Right lobe of liver (tissue), 6 donors: ENCODE data around the gene USF2. TPM values are rescaled to one million over a fixed set of nuclear protein-coding genes. Genes with fewer than 3 reads are reported as not detected.

Experiments
- ATAC-seq, 4 donors: fragments of 200-7000 bp; cut with Tn5 transposase; one replicate each; pipeline ENCODE4 v1.9.1; 2020; ENCODE audit warnings: mild to moderate bottlenecking in 4 of 4, moderate library complexity in 4 of 4
- DNase-seq, 3 donors: peaks; one replicate each; pipeline ENCODE4 v3.0.0-alpha.2; 2020
- H3K27ac ChIP-seq, 3 donors: fragments of 200-600 bp; one replicate each; pipeline ENCODE4 v1.8.0; 2022
- H3K27me3 ChIP-seq, 2 donors: fragments of 200-600 bp; one replicate each; pipeline ENCODE4 v1.8.0; 2022
- H3K36me3 ChIP-seq, 4 donors: fragments of 200-600 bp; sonication (generic) in 1 of 4; one replicate each; pipeline versions ENCODE4 v1.5.1 to v1.8.0; 2017 to 2022; ENCODE audit warnings: control low read depth in 1 of 4
- H3K4me1 ChIP-seq, 4 donors: fragments of 200-600 bp; sonication (generic) in 1 of 4; one replicate each; pipeline versions ENCODE4 v1.5.1 to v1.8.0; 2017 to 2022; ENCODE audit warnings: control low read depth in 1 of 4
- H3K4me3 ChIP-seq, 3 donors: fragments of 200-600 bp; one replicate each; pipeline ENCODE4 v1.8.0; 2022
- H3K9me3 ChIP-seq, 4 donors: fragments of 200-600 bp; sonication (generic) in 1 of 4; one replicate each; pipeline versions ENCODE4 v1.5.1 to v1.8.0; 2017 to 2022; ENCODE audit warnings: control low read depth in 1 of 4
- CTCF ChIP-seq, 4 donors: fragments of 200-600 bp in 3 of 4; fragments of 450-650 bp in 1 of 4; IDR thresholded peaks; one replicate each; pipeline versions ENCODE4 v1.5.1 to v1.8.0; 2016 to 2022; ENCODE audit warnings: antibody characterized with exemption in 4 of 4, mild to moderate bottlenecking in 2 of 4
- POLR2A ChIP-seq: fragments of 450-650 bp; IDR thresholded peaks from one replicate; pipeline ENCODE4 v1.6.1; 2017; ENCODE audit warnings: antibody characterized with exemption, mild to moderate bottlenecking
- WGBS: methylation state at CpG from one replicate; pipeline ENCODE4 v1.1.6; 2018; ENCODE audit warnings: low coverage, low lambda C conversion rate; ENCODE audit not compliant: insufficient coverage; ENCODE audit errors: missing lambda C conversion rate; 5-methylcytosine and 5-hydroxymethylcytosine counted together
- intact Hi-C, 2 donors: fragments of 100-400 bp; cut with DNase I; formaldehyde crosslinking; loops; one replicate each; pipeline versions ENCODE4 v1.11.2 to v1.14.1; 2022
- total RNA-seq, 6 experiments: library from RNA; depleted of rRNA in 2 of 6; stranded (reverse); fragments of >200 nt in 2 of 6; fragmentation: NEBNext Ultra II Directional in 3 of 6; extraction: Animal tissue kit (Norgen Biotek cat#: 25700) in 3 of 6; gene quantifications; one replicate each; pipeline versions ENCODE4 v1.1.0 to v1.2.4, GENCODE V29; 2016 to 2023
- donor health status: DM: no; HTN: yes; CAD: no.
- donor health status: DM: no; HTN: no; CAD: no.
- donor health status: DM: no; HTN: no; CAD: no.
- donor health status: DM: no; HTN: yes; CAD: no.
- donor health status: DM: no; HTN: yes; CAD: no.

The USF2 gene
- total RNA-seq, 6 experiments from 2014 or later: 65.4 to 78.5 (median 75.7) TPM

GRCh38 chr19:35261356-35262100 is 7.2 kb upstream of the USF2 start:
- DNase-seq (no peak), ATAC-seq (no peak)
- intact Hi-C loops: no loop called here

GRCh38 chr19:35262101-35262761 is 6.5 kb upstream of the USF2 start:
- H3K4me3 ChIP-seq: no peak overlapping the region
- TF ChIP-seq POLR2A (no peak), CTCF (IDR thresholded peaks at IDR 0.05) (no peak)
- no peak for ATAC-seq
- peak in 1 of 3 donors; percentile 52 for DNase-seq
- H3K27ac ChIP-seq: no peak overlapping the region
- WGBS: 81% methylated on average over 7 of the region's 17 CpGs
- H3K9me3 ChIP-seq: no peaks in the 10 kb centered on the region
- H3K36me3 ChIP-seq: peaks cover 0 to 11% (median 0%) of the 10 kb centered on the region in 4 donors
- H3K4me1 ChIP-seq: peaks cover 0 to 32% (median 6%) of the 10 kb centered on the region in 4 donors
- no peaks in the 10 kb centered on the region for H3K27me3 ChIP-seq
- intact Hi-C loops: no loop called here

More at GRCh38 chr19:35261356-35262100, 7.2 kb upstream of the USF2 start:
- no peak for TF ChIP-seq CTCF (IDR thresholded peaks at IDR 0.05)
- no peak for TF ChIP-seq POLR2A
- 65% methylated on average over 3 of the region's 12 CpGs for WGBS
- no peaks in the 10 kb centered on the region for H3K27me3 ChIP-seq
- H3K4me1 ChIP-seq: peaks cover 0 to 26% (median 6%) of the 10 kb centered on the region in 4 donors
- H3K27ac ChIP-seq: no peak overlapping the region
- no peak overlapping the region for H3K4me3 ChIP-seq
- H3K36me3 ChIP-seq: peaks cover 0 to 11% (median 0%) of the 10 kb centered on the region in 4 donors
- no peaks in the 10 kb centered on the region for H3K9me3 ChIP-seq

GRCh38 chr19:35264268-35265125 is 4.3 kb upstream of the USF2 start:
- peaks cover 0 to 11% (median 0%) of the 10 kb centered on the region in 4 donors for H3K36me3 ChIP-seq
- H3K4me1 ChIP-seq: peaks cover 0 to 17% (median 3%) of the 10 kb centered on the region in 4 donors
- WGBS: 82% methylated on average over 2 of the region's 7 CpGs
- intact Hi-C loops: no loop called here
- no peaks in the 10 kb centered on the region for H3K9me3 ChIP-seq
- H3K4me3 ChIP-seq: no peak overlapping the region
- TF ChIP-seq POLR2A (no peak), CTCF (IDR thresholded peaks at IDR 0.05) (no peak)
- no peak for ATAC-seq
- no peaks in the 10 kb centered on the region for H3K27me3 ChIP-seq
- peak in 1 of 3 donors; percentile 41 for DNase-seq
- no peak overlapping the region for H3K27ac ChIP-seq

- Histone ChIP-seq H3K4me1 (peaks cover 0 to 19% (median 3%) of the 10 kb centered on the region in 4 donors), H3K27ac (no peak overlapping the region), H3K36me3 (peaks cover 0 to 11% (median 0%) of the 10 kb centered on the region in 4 donors), H3K9me3 (no peaks in the 10 kb centered on the region), H3K4me3 (no peak overlapping the region), H3K27me3 (no peaks in the 10 kb centered on the region)
- no peak for TF ChIP-seq POLR2A
- TF ChIP-seq CTCF (IDR thresholded peaks at IDR 0.05): no peak
- ATAC-seq (no peak), DNase-seq (peak in 1 of 3 donors; percentile 43)
- 36% methylated on average over 4 of the region's 6 CpGs for WGBS
- intact Hi-C loops: no loop called here
These were observed 3.4 kb upstream of the USF2 start for GRCh38 chr19:35265126-35265899.
